ENCODE results near the gene SERAC1. TPM values are rescaled to one million over a fixed set of nuclear protein-coding genes. Genes with fewer than 3 reads are reported as not detected.

SERAC1 gene
- total and polyA plus RNA-seq, 10 of the 15 experiments (the other 5 are each of a cell fraction or from before 2014, with no cell fraction given) = 0.76 to 2.9 (median 2.2) TPM

- 94% methylated on average over 2 of the region's 2 CpGs for WGBS (ENCODE audit: insufficient coverage, insufficient replicate concordance, low lambda C conversion rate, missing lambda C conversion rate)
- Histone ChIP-seq H3K4me2 (ENCODE audit: control insufficient read depth, insufficient read depth) (no peak overlapping the region), H3K4me3 (no peak overlapping the region), H3K9me3 (replicated peaks; ENCODE audit: control insufficient read depth, insufficient read depth, low read length) (no peaks in the 10 kb centered on the region; the same call in 2 of the 3 replicates), H3K27ac (ENCODE audit: control insufficient read depth, insufficient read depth) (no peak overlapping the region), H3K79me2 (ENCODE audit: control insufficient read depth, insufficient read depth, low read length) (no peaks in the 10 kb centered on the region), H3K9ac (ENCODE audit: control insufficient read depth, insufficient read depth, low read length) (no peak overlapping the region), H3K4me1 (ENCODE audit: control insufficient read depth, insufficient read depth, low read length) (no peaks in the 10 kb centered on the region), H4K20me1 (ENCODE audit: control insufficient read depth, insufficient read depth) (no peaks in the 10 kb centered on the region), H3K27me3 (replicated peaks in 1 of 2; ENCODE audit: control insufficient read depth in 2 of 2, insufficient read depth in 2 of 2, low read length in 1 of 2) (no peaks in the 10 kb centered on the region), H3K36me3 (ENCODE audit: control insufficient read depth in 2 of 2, insufficient read depth in 2 of 2, low read length in 1 of 2) (no peaks in the 10 kb centered on the region), H2AFZ (ENCODE audit: control insufficient read depth, low read depth, low read length) (no peak overlapping the region)
- in situ Hi-C loops (cut with MboI) (no loop called here), intact Hi-C loops (cut with micrococcal nuclease; ENCODE audit: unreplicated experiment) (no loop called here)
- BruUV-seq (replicated peaks) = no TSS peak
- ATAC-seq (no peak), DNase-seq (ENCODE audit: low read depth, low spot score) (no peak), FAIRE-seq (no peak)
- TF ChIP-seq GATAD2B (conservative IDR thresholded peaks at IDR 0.05; ENCODE audit: low read depth) (no peak), MTA2 (IDR thresholded peaks at IDR 0.05; ENCODE audit: low read depth) (no peak), GABPA (IDR thresholded peaks at IDR 0.05; ENCODE audit: low read depth) (no peak), CEBPB (IDR thresholded peaks at IDR 0.05; ENCODE audit: borderline replicate concordance in 1 of 2, low read depth in 2 of 2, low read length in 2 of 2) (no peak)
- RAD21 ChIA-PET (ENCODE audit: unreplicated experiment) = no interaction called here
- SMC1A ChIA-PET (ENCODE audit: uncharacterized antibody, unreplicated experiment) = no interaction called here
- CTCF ChIA-PET = no interaction called here
- POLR2A ChIA-PET = interaction anchor here (0.7 kb wide), 1 partner anchor 45 kb away, joined by 4 read pairs; no protein-coding TSS in a partner anchor
Measured at GRCh38 chr6:158174024-158174423, 6.0 kb upstream of the SERAC1 start.

- WGBS (ENCODE audit: insufficient coverage, insufficient replicate concordance, low lambda C conversion rate, missing lambda C conversion rate) = 99% methylated on average over 5 of the region's 5 CpGs
- no peaks in the 10 kb centered on the region for H3K9me3 ChIP-seq (replicated peaks; ENCODE audit: control insufficient read depth, insufficient read depth, low read length)
- no peak overlapping the region for H3K9ac ChIP-seq (ENCODE audit: control insufficient read depth, insufficient read depth, low read length)
- SMC1A ChIA-PET (ENCODE audit: uncharacterized antibody, unreplicated experiment) = no interaction called here
- no peak for DNase-seq (ENCODE audit: low read depth, low spot score)
- no peak overlapping the region for H2AFZ ChIP-seq (ENCODE audit: control insufficient read depth, low read depth, low read length)
- H3K27ac ChIP-seq (ENCODE audit: control insufficient read depth, insufficient read depth) = no peak overlapping the region
- no TSS peak for BruUV-seq (replicated peaks)
- no peaks in the 10 kb centered on the region for H3K4me1 ChIP-seq (ENCODE audit: control insufficient read depth, insufficient read depth, low read length)
- no peak for TF ChIP-seq ZNF622 (IDR thresholded peaks at IDR 0.05)
- TF ChIP-seq BCL11A (IDR thresholded peaks at IDR 0.05; ENCODE audit: low read depth, low read length) = no peak
- no peak for TF ChIP-seq ZZZ3 (IDR thresholded peaks at IDR 0.05; ENCODE audit: control insufficient read depth, insufficient read length, low read depth)
- no peak for TF ChIP-seq ELK1 (IDR thresholded peaks at IDR 0.05; ENCODE audit: low read depth, low read length)
- TF ChIP-seq CEBPB (IDR thresholded peaks at IDR 0.05; ENCODE audit: borderline replicate concordance in 1 of 2, low read depth in 2 of 2, low read length in 2 of 2) = no peak
- no peak for TF ChIP-seq YBX1 (IDR thresholded peaks at IDR 0.05)
- no peak for TF ChIP-seq ATF2 (IDR thresholded peaks at IDR 0.05; ENCODE audit: low read length)
- TF ChIP-seq MTA2 (IDR thresholded peaks at IDR 0.05; ENCODE audit: low read depth) = no peak
- ATAC-seq = no peak
- H3K4me3 ChIP-seq = no peak overlapping the region
- no peaks in the 10 kb centered on the region for H3K27me3 ChIP-seq (replicated peaks in 1 of 2; ENCODE audit: control insufficient read depth in 2 of 2, insufficient read depth in 2 of 2, low read length in 1 of 2)
- no peak overlapping the region for H3K4me2 ChIP-seq (ENCODE audit: control insufficient read depth, insufficient read depth)
- no peaks in the 10 kb centered on the region for H4K20me1 ChIP-seq (ENCODE audit: control insufficient read depth, insufficient read depth)
- FAIRE-seq = no peak
- H3K36me3 ChIP-seq (ENCODE audit: control insufficient read depth in 2 of 2, insufficient read depth in 2 of 2, low read length in 1 of 2) = no peaks in the 10 kb centered on the region
- intact Hi-C loops (cut with micrococcal nuclease; ENCODE audit: unreplicated experiment) (no loop called here), in situ Hi-C loops (cut with MboI) (no loop called here)
- RAD21 ChIA-PET (ENCODE audit: unreplicated experiment) = no interaction called here
- H3K79me2 ChIP-seq (ENCODE audit: control insufficient read depth, insufficient read depth, low read length) = no peaks in the 10 kb centered on the region
- POLR2A ChIA-PET = no interaction called here
- CTCF ChIA-PET = no interaction called here
Measured at GRCh38 chr6:158172001-158172400, 3.9 kb upstream of the SERAC1 start.

Data from GM12878 (cell line).